Measurements from ENCODE around the gene SLC27A2. TPM values are rescaled to one million over a fixed set of nuclear protein-coding genes. Genes with fewer than 3 reads are reported as not detected.

SLC27A2 gene
- 28.1 to 40.4 TPM (median 38.5 TPM) in 5 replicates for total RNA-seq (2022; extraction: Qiagen RNA extraction)

DNA sequence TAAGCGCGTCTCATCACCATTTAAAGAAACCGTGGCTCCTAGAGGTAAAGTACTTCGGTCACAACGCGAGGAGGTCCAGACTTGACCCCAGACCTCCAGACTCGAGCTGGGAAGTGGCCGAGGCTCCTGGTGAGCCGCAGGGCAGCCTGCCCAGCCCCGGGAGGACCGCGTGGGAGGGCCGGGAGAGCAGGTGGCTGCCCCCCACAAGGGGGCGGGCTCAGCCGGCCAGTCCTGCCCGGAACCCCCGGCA, at the start of gene SLC27A2:
Gene SLC27A2 (plus strand): TSS at position 228 of the 250 bp plus-strand sequence. CDS start 232 bp downstream, outside the sequence.

DNA sequence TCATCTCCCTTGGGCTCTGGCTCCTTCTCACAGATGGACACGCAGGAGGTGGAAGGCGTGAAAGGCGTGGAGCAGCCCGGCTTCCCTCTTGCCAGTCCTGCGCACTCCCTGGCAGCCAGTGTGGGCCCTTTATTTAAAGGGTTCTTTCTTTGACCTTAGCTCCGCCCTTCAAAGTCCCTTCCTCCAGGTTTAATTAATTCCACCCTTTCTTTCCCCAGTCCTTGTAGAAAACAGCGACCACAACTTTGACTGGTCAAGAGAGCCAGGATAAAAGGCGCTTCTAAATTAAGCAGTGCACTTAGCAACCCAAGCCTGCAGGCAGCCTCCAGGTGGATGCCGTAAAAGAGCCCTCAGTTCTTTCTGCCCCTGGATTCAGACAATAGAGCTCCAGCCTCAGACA, 83.6 kb downstream of the SLC27A2 start, which contains the start of gene HDC:
Gene HDC (minus strand): TSS at position 107 of the 400 bp plus-strand sequence. CDS start 103 bp downstream, at position 4.

Other genes with a start within 250 kb of the SLC27A2 start
- gene ATP8B4, start 63.0 kb upstream of the SLC27A2 start, total RNA-seq (2022; extraction: Qiagen RNA extraction) = 0.72 to 1.1 TPM (median 0.94 TPM) in 5 replicates
- gene HDC, start 83.5 kb downstream of the SLC27A2 start, total RNA-seq (2022; extraction: Qiagen RNA extraction) = 0.05 to 0.09 TPM (median 0.08 TPM) in 4 of 5 replicates, not detected in the other
- 31.5 to 37.3 TPM (median 35.4 TPM) in 5 replicates for gene GABPB1, start 173.0 kb downstream of the SLC27A2 start, total RNA-seq (2022; extraction: Qiagen RNA extraction)
- gene USP8, start 242.2 kb downstream of the SLC27A2 start, total RNA-seq (2022; extraction: Qiagen RNA extraction) = 42.8 to 48.5 TPM (median 43.9 TPM) in 5 replicates

All from A549 treated with dexamethasone at 1 μM for 4 hours (cell line).